CD14-positive monocyte (primary cell): ENCODE results near the gene ITPK1. TPM values are rescaled to one million over a fixed set of nuclear protein-coding genes. Genes with fewer than 3 reads are reported as not detected.
"Not testable (repeated sequence)": the region's sequence is repeated elsewhere in the genome, so short reads cannot be mapped to it uniquely, and the experiment has no call there.

Source experiments
- DNase-seq, 3 donors: peaks; one replicate each; pipeline ENCODE4 v3.0.0-alpha.2; 2011 to 2022
- H2AFZ ChIP-seq: 2 replicates; pipeline ENCODE4 v1.6.0; 2012; ENCODE audit warnings: mild to moderate bottlenecking, low read depth, low read length, inconsistent platforms; ENCODE audit not compliant: insufficient read depth, poor library complexity, severe bottlenecking
- H3K27ac ChIP-seq, 2 donors: 1 replicate in 1 of 2; 2 replicates in 1 of 2; pipeline ENCODE4 v1.5.1; 2012 to 2013; ENCODE audit warnings: low read length in 2 of 2, control low read depth in 1 of 2, inconsistent platforms in 1 of 2, low read depth in 1 of 2, mild to moderate bottlenecking in 1 of 2
- H3K27me3 ChIP-seq, 2 donors: one replicate each; pipeline versions ENCODE4 v1.6.0 to v1.6.1; 2011 to 2013; ENCODE audit warnings: low read length in 2 of 2; ENCODE audit not compliant: control insufficient read depth in 2 of 2, insufficient read depth in 2 of 2
- H3K36me3 ChIP-seq, 2 donors: replicated peaks in 1 of 2; 1 replicate in 1 of 2; 2 replicates in 1 of 2; pipeline versions ENCODE4 v1.5.1 to v1.6.1; 2012 to 2013; ENCODE audit warnings: low read length in 2 of 2, control low read depth in 1 of 2, inconsistent platforms in 1 of 2, mild to moderate bottlenecking in 1 of 2; ENCODE audit not compliant: insufficient read depth in 2 of 2, control insufficient read depth in 1 of 2
- H3K4me1 ChIP-seq, 2 donors: 1 replicate in 1 of 2; 2 replicates in 1 of 2; pipeline versions ENCODE4 v1.5.1 to v1.6.1; 2012 to 2013; ENCODE audit warnings: low read length in 2 of 2, control low read depth in 1 of 2, inconsistent platforms in 1 of 2, mild to moderate bottlenecking in 1 of 2, moderate library complexity in 1 of 2; ENCODE audit not compliant: insufficient read depth in 2 of 2, control insufficient read depth in 1 of 2
- H3K4me2 ChIP-seq: replicated peaks from 2 replicates; pipeline ENCODE3; 2012; ENCODE audit warnings: low read length, moderate library complexity, mild to moderate bottlenecking; ENCODE audit not compliant: poor library complexity, severe bottlenecking; ENCODE audit errors: extremely low read depth
- H3K4me3 ChIP-seq, 3 experiments: fragments of 200-600 bp in 1 of 3; sonication (generic) in 1 of 3; replicated peaks in 1 of 3; 1 replicate in 2 of 3; 2 replicates in 1 of 3; pipeline ENCODE4 v1.5.1; 2011 to 2013; ENCODE audit warnings: low read length in 3 of 3, mild to moderate bottlenecking in 3 of 3, control low read depth in 2 of 3, low read depth in 2 of 3, inconsistent platforms in 1 of 3, moderate library complexity in 1 of 3
- H3K79me2 ChIP-seq: 2 replicates; pipeline ENCODE4 v1.6.0; 2012; ENCODE audit warnings: mild to moderate bottlenecking, control low read depth, inconsistent platforms, low read length, moderate library complexity; ENCODE audit not compliant: insufficient read depth
- H3K9ac ChIP-seq: 2 replicates; pipeline ENCODE4 v1.6.0; 2017; ENCODE audit warnings: low read length, mild to moderate bottlenecking; ENCODE audit not compliant: insufficient read depth, poor library complexity, severe bottlenecking
- H3K9me3 ChIP-seq, 2 donors: replicated peaks in 1 of 2; 1 replicate in 1 of 2; 2 replicates in 1 of 2; pipeline versions ENCODE4 v1.5.1 to v1.6.1; 2012 to 2013; ENCODE audit warnings: low read length in 2 of 2, control low read depth in 1 of 2; ENCODE audit not compliant: control insufficient read depth in 1 of 2, insufficient read depth in 1 of 2
- H4K20me1 ChIP-seq: 2 replicates; pipeline ENCODE4 v1.6.0; 2012; ENCODE audit warnings: mild to moderate bottlenecking, low read length, control low read depth, moderate library complexity; ENCODE audit not compliant: insufficient read depth
- H3K27ac Mint-ChIP-seq, 7 donors: one replicate each; pipeline ENCODE4 v1.8.0; 2020; ENCODE audit warnings: mild to moderate bottlenecking in 7 of 7, mixed read lengths in 7 of 7, moderate library complexity in 6 of 7, inconsistent platforms in 2 of 7
- H3K27me3 Mint-ChIP-seq, 3 donors: one replicate each; pipeline ENCODE4 v1.8.0; 2021 to 2022; ENCODE audit warnings: low read depth in 3 of 3, mild to moderate bottlenecking in 3 of 3, mixed read lengths in 3 of 3, moderate library complexity in 3 of 3, inconsistent platforms in 1 of 3
- H3K36me3 Mint-ChIP-seq, 2 donors: one replicate each; pipeline ENCODE4 v1.8.0; 2020; ENCODE audit warnings: mixed read lengths in 2 of 2, inconsistent platforms in 1 of 2, mild to moderate bottlenecking in 1 of 2
- H3K4me1 Mint-ChIP-seq: one replicate; pipeline ENCODE4 v1.8.0; 2020; ENCODE audit warnings: mild to moderate bottlenecking, mixed read lengths
- H3K4me3 Mint-ChIP-seq, 2 donors: one replicate each; pipeline ENCODE4 v1.8.0; 2020; ENCODE audit warnings: mild to moderate bottlenecking in 2 of 2, mixed read lengths in 2 of 2, moderate library complexity in 1 of 2
- H3K9me3 Mint-ChIP-seq, 7 donors: one replicate each; pipeline ENCODE4 v1.8.0; 2020 to 2022; ENCODE audit warnings: mixed read lengths in 7 of 7, mild to moderate bottlenecking in 6 of 7, moderate library complexity in 6 of 7, inconsistent platforms in 2 of 7
- WGBS: methylation state at CpG from one replicate; pipeline ENCODE4 v1.1.5; 2013; ENCODE audit warnings: missing lambda C conversion rate; ENCODE audit not compliant: insufficient coverage; 5-methylcytosine and 5-hydroxymethylcytosine counted together
- intact Hi-C, 2 donors: fragments of 100-400 bp; cut with micrococcal nuclease; formaldehyde crosslinking; loops; one replicate each; pipeline versions ENCODE4 v1.15.0 to v1.15.1; 2023
- polyA plus RNA-seq, 3 donors: library from polyadenylated mRNA; depleted of rRNA in 1 of 3; unstranded in 2 of 3; stranded (reverse) in 1 of 3; fragments of 300-500 nt in 2 of 3; fragments of >200 nt in 1 of 3; fragmentation: Illumina TruSeq in 2 of 3; gene quantifications; 1 replicate in 2 of 3; 2 replicates in 1 of 3; pipeline ENCODE4 v1.2.3, GENCODE V29; 2012 to 2021
- TF ChIP-seq, protein P1 (sequence below): fragments of 200-600 bp; IDR thresholded peaks from one replicate; pipeline ENCODE4 v1.8.0; 2022; ENCODE audit warnings: antibody characterized with exemption, mild to moderate bottlenecking

The ITPK1 gene
- polyA plus RNA-seq, 3 donors: 57.1 to 144 (median 63.0) TPM

- Histone ChIP-seq H3K4me3 (no peak overlapping the region), H3K4me1 (peaks cover 42 to 43% of the 10 kb centered on the region in 2 donors), H3K27me3 (no peaks in the 10 kb centered on the region), H4K20me1 (no peaks in the 10 kb centered on the region), H3K9ac (no peak overlapping the region), H3K36me3 (no peaks in the 10 kb centered on the region), H3K9me3 (no peaks in the 10 kb centered on the region), H3K4me2 (no peak overlapping the region), H3K79me2 (no peaks in the 10 kb centered on the region), H2AFZ (no peak overlapping the region), H3K27ac (no peak overlapping the region)
- Mint-ChIP-seq H3K36me3 (no peaks in the 10 kb centered on the region), H3K4me3 (no peak overlapping the region), H3K9me3 (no peaks in the 10 kb centered on the region), H3K4me1 (peaks cover 39% of the 10 kb centered on the region), H3K27ac (peak overlapping the region in 1 of 7 donors; percentile 6), H3K27me3 (peaks cover 0 to 3% (median 1%) of the 10 kb centered on the region in 3 donors)
- WGBS: 77% methylated on average over 12 of the region's 17 CpGs
- DNase-seq: no peak
- TF ChIP-seq, protein P1, sequence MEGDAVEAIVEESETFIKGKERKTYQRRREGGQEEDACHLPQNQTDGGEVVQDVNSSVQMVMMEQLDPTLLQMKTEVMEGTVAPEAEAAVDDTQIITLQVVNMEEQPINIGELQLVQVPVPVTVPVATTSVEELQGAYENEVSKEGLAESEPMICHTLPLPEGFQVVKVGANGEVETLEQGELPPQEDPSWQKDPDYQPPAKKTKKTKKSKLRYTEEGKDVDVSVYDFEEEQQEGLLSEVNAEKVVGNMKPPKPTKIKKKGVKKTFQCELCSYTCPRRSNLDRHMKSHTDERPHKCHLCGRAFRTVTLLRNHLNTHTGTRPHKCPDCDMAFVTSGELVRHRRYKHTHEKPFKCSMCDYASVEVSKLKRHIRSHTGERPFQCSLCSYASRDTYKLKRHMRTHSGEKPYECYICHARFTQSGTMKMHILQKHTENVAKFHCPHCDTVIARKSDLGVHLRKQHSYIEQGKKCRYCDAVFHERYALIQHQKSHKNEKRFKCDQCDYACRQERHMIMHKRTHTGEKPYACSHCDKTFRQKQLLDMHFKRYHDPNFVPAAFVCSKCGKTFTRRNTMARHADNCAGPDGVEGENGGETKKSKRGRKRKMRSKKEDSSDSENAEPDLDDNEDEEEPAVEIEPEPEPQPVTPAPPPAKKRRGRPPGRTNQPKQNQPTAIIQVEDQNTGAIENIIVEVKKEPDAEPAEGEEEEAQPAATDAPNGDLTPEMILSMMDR: no peak
- intact Hi-C loops: loop anchor here (2.0 kb wide), 2 partner anchors 23 to 185 kb away; partner anchors contain the start of gene ITPK1 (in 1 of the 2)
These were observed 22.1 kb upstream of the ITPK1 start for GRCh38 chr14:93137864-93138263.

DNA sequence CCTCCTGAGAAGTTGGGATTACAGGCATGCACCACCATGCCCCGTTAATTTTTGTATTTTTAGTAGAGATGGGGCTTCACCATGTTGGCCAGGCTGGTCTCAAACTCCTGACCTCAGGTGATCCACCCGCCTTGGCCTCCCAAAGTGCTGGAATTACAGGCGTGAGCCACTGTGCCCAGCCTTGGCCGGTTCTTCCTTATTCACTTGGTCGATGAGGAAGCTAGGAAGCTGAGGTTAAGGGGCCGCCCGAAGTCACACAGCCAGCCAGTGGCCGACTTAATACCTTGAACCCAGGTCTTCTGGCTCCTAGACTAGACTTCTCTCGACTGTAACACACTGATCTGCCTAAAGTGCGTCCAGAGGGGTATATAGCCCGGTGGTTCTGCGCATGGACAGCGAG, 20.8 kb upstream of the ITPK1 start:
- WGBS: 50% methylated on average over 10 of the region's 13 CpGs

More for the DNA sequence above, 20.8 kb upstream of the ITPK1 start:
- H3K27me3 Mint-ChIP-seq, H3K4me3 Mint-ChIP-seq, H3K9ac ChIP-seq, intact Hi-C loops, H3K4me2 ChIP-seq, H3K36me3 ChIP-seq, H2AFZ ChIP-seq, H3K27me3 ChIP-seq, H3K79me2 ChIP-seq, H3K9me3 Mint-ChIP-seq, H4K20me1 ChIP-seq, H3K9me3 ChIP-seq, H3K36me3 Mint-ChIP-seq: not testable (repeated sequence)
- peak overlapping the region in 1 of 2 donors; percentile 36 for H3K27ac ChIP-seq
- peak overlapping the region in 1 of 3 experiments; percentile 20 for H3K4me3 ChIP-seq
- peak in 2 of 3 donors; percentile 43 to 55 for DNase-seq
- peak overlapping the region in 5 of 7 donors; percentile 10 to 76 (median 71) for H3K27ac Mint-ChIP-seq
- peaks cover 46% of the 10 kb centered on the region for H3K4me1 Mint-ChIP-seq
- H3K4me1 ChIP-seq: peaks cover 53 to 54% of the 10 kb centered on the region in 2 donors
